Hematopoietic multipotent progenitor cell treated with erythropoietin and hydrocortisone succinate and interleukin-3 and kit ligand, for 8 days (in vitro differentiated cells): ENCODE data around the gene GIT2.
"Not testable (repeated sequence)": the region's sequence is repeated elsewhere in the genome, so short reads cannot be mapped to it uniquely, and the experiment has no call there.

Source experiments
- DNase-seq: peaks from one replicate; pipeline ENCODE4 v3.0.0-alpha.2; 2015

The GIT2 gene

GRCh38 chr12:109944561-109945359 lies 51.4 kb downstream of the GIT2 start:
- no peak for DNase-seq

- no peak for DNase-seq
These were observed 52.4 kb downstream of the GIT2 start for GRCh38 chr12:109943811-109944210.

GRCh38 chr12:109940339-109940923 lies 55.7 kb downstream of the GIT2 start:
- no peak for DNase-seq

- DNase-seq = no peak
These were observed 56.7 kb downstream of the GIT2 start for GRCh38 chr12:109939504-109939903.

GRCh38 chr12:109938947-109939346 lies 57.2 kb downstream of the GIT2 start:
- DNase-seq = no peak

GRCh38 chr12:109937371-109937770 lies 58.8 kb downstream of the GIT2 start:
- DNase-seq = no peak

- no peak for DNase-seq
These were observed 62.1 kb downstream of the GIT2 start for GRCh38 chr12:109934026-109934425.

GRCh38 chr12:109932878-109933503 lies 63.2 kb downstream of the GIT2 start:
- DNase-seq = no peak

- DNase-seq = no peak
These were observed 65.0 kb downstream of the GIT2 start for GRCh38 chr12:109931143-109931542.

- DNase-seq = no peak
These were observed 66.0 kb downstream of the GIT2 start for GRCh38 chr12:109930028-109930800.

GRCh38 chr12:109929326-109929725 lies 66.8 kb downstream of the GIT2 start:
- DNase-seq = not testable (repeated sequence)

- no peak for DNase-seq
These were observed 68.0 kb downstream of the GIT2 start for GRCh38 chr12:109928058-109928656.

GRCh38 chr12:109927622-109928021 lies 68.5 kb downstream of the GIT2 start:
- peak; percentile 56 for DNase-seq

- no peak for DNase-seq
These were observed 69.5 kb downstream of the GIT2 start for GRCh38 chr12:109926488-109927210.

- DNase-seq = no peak
These were observed 70.2 kb downstream of the GIT2 start for GRCh38 chr12:109926016-109926415.

GRCh38 chr12:109925185-109925840 lies 70.9 kb downstream of the GIT2 start:
- DNase-seq = no peak

GRCh38 chr12:109923481-109924245 lies 72.5 kb downstream of the GIT2 start:
- DNase-seq = no peak

- DNase-seq = no peak
These were observed 73.1 kb downstream of the GIT2 start for GRCh38 chr12:109923038-109923437.

GRCh38 chr12:109921982-109922381 lies 74.2 kb downstream of the GIT2 start:
- no peak for DNase-seq

GRCh38 chr12:109920261-109920780 lies 75.8 kb downstream of the GIT2 start:
- DNase-seq = no peak

GRCh38 chr12:109919456-109919855 lies 76.7 kb downstream of the GIT2 start:
- DNase-seq = no peak
